ENCODE measurements around the gene SPATA20.
A peak's percentile ranks its signal among the peaks of the same experiment; 100 is the strongest.

SPATA20 gene

DNA sequence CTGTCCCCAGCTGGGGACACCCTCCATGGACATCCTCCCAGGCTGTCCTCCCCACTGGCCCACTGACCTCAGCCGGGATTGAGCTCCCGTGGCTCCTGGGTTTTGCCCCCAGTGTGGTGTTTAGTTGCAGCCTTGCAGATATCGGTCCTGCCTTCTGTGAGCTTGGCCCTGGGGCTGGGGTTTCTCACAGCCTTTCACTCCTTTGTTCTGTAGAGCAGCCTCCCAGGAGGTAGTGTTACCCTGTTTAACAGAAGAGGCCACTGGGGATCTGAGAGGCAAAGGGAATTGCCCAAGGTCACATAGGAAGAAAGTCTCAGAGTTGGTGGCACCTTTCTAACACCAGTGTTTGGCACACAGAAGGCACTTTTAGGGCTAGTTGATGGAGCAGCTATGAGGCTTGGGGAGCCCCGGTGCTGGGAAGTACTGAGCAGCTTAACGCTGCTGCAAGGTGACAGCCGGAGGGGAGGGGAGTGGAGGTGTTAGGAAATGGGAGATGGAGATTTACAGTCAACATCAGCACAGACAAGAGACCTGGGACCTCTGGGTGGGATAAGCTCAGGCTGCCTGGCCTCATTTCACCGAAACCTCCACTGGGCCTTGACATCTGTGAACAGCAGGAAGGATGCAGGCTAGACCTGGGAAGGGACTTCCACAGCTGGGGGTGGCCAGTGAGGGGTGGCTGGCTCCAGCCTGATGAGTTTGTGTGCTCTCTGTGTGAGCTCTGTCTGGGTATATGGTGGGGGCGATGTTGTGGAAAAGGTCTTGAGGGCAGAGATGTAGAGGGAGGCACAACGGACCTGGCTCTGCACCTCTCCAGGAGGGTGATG lies 39.7 kb downstream of the SPATA20 start:
- ChIA-PET POLR2A (interaction anchor here (0.6 kb wide), 1 partner anchor 13 kb away, joined by 3 read pairs; no protein-coding TSS in a partner anchor), CTCF (interaction anchor here (0.6 to 1.1 kb wide), 3 partner anchors 8 to 118 kb away, joined by 3 to 5 read pairs (median 4); no protein-coding TSS in a partner anchor)
- TF ChIP-seq, protein P1, sequence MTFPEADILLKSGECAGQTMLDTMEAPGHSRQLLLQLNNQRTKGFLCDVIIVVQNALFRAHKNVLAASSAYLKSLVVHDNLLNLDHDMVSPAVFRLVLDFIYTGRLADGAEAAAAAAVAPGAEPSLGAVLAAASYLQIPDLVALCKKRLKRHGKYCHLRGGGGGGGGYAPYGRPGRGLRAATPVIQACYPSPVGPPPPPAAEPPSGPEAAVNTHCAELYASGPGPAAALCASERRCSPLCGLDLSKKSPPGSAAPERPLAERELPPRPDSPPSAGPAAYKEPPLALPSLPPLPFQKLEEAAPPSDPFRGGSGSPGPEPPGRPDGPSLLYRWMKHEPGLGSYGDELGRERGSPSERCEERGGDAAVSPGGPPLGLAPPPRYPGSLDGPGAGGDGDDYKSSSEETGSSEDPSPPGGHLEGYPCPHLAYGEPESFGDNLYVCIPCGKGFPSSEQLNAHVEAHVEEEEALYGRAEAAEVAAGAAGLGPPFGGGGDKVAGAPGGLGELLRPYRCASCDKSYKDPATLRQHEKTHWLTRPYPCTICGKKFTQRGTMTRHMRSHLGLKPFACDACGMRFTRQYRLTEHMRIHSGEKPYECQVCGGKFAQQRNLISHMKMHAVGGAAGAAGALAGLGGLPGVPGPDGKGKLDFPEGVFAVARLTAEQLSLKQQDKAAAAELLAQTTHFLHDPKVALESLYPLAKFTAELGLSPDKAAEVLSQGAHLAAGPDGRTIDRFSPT (tag by site-specific recombination; IDR thresholded peaks at IDR 0.05) = no peak
- TF ChIP-seq, protein P2, sequence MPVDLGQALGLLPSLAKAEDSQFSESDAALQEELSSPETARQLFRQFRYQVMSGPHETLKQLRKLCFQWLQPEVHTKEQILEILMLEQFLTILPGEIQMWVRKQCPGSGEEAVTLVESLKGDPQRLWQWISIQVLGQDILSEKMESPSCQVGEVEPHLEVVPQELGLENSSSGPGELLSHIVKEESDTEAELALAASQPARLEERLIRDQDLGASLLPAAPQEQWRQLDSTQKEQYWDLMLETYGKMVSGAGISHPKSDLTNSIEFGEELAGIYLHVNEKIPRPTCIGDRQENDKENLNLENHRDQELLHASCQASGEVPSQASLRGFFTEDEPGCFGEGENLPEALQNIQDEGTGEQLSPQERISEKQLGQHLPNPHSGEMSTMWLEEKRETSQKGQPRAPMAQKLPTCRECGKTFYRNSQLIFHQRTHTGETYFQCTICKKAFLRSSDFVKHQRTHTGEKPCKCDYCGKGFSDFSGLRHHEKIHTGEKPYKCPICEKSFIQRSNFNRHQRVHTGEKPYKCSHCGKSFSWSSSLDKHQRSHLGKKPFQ (tag by site-specific recombination; IDR thresholded peaks at IDR 0.05) = no peak
- TF ChIP-seq ZNF585B (tag by site-specific recombination; IDR thresholded peaks at IDR 0.05) (no peak), KLF9 (tag by site-specific recombination; IDR thresholded peaks at IDR 0.05; ENCODE audit: low read depth) (no peak), ZNF626 (tag by site-specific recombination; IDR thresholded peaks at IDR 0.05) (no peak), ZNF654 (tag by site-specific recombination; IDR thresholded peaks at IDR 0.05; ENCODE audit: low read depth) (no peak), ZIC2 (tag by site-specific recombination; IDR thresholded peaks at IDR 0.05) (peak; percentile 45), GLIS1 (tag by site-specific recombination; IDR thresholded peaks at IDR 0.05) (peak; percentile 29)
- Histone ChIP-seq H3K27ac (ENCODE audit: extremely low read depth, low read depth, low read length) (no peak overlapping the region), H3K4me3 (ENCODE audit: low read depth, low read length) (no peak overlapping the region), H3K9me3 (ENCODE audit: control insufficient read depth, insufficient read depth, low read depth, low read length) (no peaks in the 10 kb centered on the region), H3K4me1 (ENCODE audit: control insufficient read depth, insufficient read depth, low read length) (0 out of 2 replicates have a peak, but pooled peaks cover 3% of the 10 kb centered on the region), H3K36me3 (ENCODE audit: control insufficient read depth in 2 of 2, insufficient read depth in 1 of 2, low read length in 2 of 2) (no peaks in the 10 kb centered on the region)

DNA sequence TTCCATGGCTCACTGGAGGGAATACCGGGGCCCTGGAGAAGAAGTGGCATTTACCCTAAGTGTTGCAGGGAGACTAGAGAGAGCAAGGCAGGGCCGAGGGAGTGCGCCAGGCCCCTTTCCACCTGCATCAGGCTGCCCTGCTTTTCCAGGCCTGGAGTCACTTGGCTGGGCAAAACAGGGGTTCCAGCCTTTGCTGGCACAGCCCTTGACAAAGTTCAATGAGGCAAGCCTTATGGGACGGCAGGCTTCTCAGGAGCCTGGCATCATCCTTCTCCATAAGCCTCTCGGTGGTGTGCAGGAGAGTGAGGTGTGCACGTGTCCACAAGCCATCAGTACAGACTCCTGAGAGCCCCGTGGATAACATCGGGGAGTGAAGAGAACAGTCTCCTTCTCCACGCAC lies 40.6 kb downstream of the SPATA20 start:
- Histone ChIP-seq H3K27ac (ENCODE audit: extremely low read depth, low read depth, low read length) (no peak overlapping the region), H3K4me3 (ENCODE audit: low read depth, low read length) (no peak overlapping the region), H3K36me3 (ENCODE audit: control insufficient read depth in 2 of 2, insufficient read depth in 1 of 2, low read length in 2 of 2) (no peaks in the 10 kb centered on the region), H3K9me3 (ENCODE audit: control insufficient read depth, insufficient read depth, low read depth, low read length) (no peaks in the 10 kb centered on the region), H3K4me1 (ENCODE audit: control insufficient read depth, insufficient read depth, low read length) (0 out of 2 replicates have a peak, but pooled peaks cover 3% of the 10 kb centered on the region)
- CTCF ChIA-PET = interaction anchor here (0.8 to 2.2 kb wide), 3 partner anchors 39 to 92 kb away, joined by 3 to 15 read pairs (median 3); no protein-coding TSS in a partner anchor
- POLR2A ChIA-PET = no interaction called here
- TF ChIP-seq, protein P3, sequence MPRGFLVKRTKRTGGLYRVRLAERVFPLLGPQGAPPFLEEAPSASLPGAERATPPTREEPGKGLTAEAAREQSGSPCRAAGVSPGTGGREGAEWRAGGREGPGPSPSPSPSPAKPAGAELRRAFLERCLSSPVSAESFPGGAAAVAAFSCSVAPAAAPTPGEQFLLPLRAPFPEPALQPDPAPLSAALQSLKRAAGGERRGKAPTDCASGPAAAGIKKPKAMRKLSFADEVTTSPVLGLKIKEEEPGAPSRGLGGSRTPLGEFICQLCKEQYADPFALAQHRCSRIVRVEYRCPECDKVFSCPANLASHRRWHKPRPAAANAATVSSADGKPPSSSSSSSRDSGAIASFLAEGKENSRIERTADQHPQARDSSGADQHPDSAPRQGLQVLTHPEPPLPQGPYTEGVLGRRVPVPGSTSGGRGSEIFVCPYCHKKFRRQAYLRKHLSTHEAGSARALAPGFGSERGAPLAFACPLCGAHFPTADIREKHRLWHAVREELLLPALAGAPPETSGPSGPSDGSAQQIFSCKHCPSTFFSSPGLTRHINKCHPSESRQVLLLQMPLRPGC (tag by site-specific recombination; IDR thresholded peaks at IDR 0.05) = no peak
- TF ChIP-seq, protein P4, sequence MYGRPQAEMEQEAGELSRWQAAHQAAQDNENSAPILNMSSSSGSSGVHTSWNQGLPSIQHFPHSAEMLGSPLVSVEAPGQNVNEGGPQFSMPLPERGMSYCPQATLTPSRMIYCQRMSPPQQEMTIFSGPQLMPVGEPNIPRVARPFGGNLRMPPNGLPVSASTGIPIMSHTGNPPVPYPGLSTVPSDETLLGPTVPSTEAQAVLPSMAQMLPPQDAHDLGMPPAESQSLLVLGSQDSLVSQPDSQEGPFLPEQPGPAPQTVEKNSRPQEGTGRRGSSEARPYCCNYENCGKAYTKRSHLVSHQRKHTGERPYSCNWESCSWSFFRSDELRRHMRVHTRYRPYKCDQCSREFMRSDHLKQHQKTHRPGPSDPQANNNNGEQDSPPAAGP (tag by site-specific recombination; IDR thresholded peaks at IDR 0.05) = no peak
- no peak for TF ChIP-seq ZNF777 (tag by site-specific recombination; IDR thresholded peaks at IDR 0.05; ENCODE audit: borderline replicate concordance)
- TF ChIP-seq, protein P5, sequence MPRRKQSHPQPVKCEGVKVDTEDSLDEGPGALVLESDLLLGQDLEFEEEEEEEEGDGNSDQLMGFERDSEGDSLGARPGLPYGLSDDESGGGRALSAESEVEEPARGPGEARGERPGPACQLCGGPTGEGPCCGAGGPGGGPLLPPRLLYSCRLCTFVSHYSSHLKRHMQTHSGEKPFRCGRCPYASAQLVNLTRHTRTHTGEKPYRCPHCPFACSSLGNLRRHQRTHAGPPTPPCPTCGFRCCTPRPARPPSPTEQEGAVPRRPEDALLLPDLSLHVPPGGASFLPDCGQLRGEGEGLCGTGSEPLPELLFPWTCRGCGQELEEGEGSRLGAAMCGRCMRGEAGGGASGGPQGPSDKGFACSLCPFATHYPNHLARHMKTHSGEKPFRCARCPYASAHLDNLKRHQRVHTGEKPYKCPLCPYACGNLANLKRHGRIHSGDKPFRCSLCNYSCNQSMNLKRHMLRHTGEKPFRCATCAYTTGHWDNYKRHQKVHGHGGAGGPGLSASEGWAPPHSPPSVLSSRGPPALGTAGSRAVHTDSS (tag by site-specific recombination; IDR thresholded peaks at IDR 0.05) = no peak
- no peak for TF ChIP-seq ZNF433 (tag by site-specific recombination; IDR thresholded peaks at IDR 0.05; ENCODE audit: low read depth)
- TF ChIP-seq YY2 (tag by site-specific recombination; IDR thresholded peaks at IDR 0.05) = no peak
- TF ChIP-seq ZNF701 (tag by site-specific recombination; IDR thresholded peaks at IDR 0.05) = no peak
- no peak for TF ChIP-seq MYNN (tag by site-specific recombination; IDR thresholded peaks at IDR 0.05; ENCODE audit: borderline replicate concordance)
- no peak for TF ChIP-seq SCRT1 (tag by site-specific recombination; IDR thresholded peaks at IDR 0.05; ENCODE audit: borderline replicate concordance)
- TF ChIP-seq ZNF248 (tag by site-specific recombination; IDR thresholded peaks at IDR 0.05) = no peak
- no peak for TF ChIP-seq ZSCAN23 (tag by site-specific recombination; IDR thresholded peaks at IDR 0.05)

All from HEK293 (cell line).